Measurements from ENCODE around the gene GABBR1. TPM values are rescaled to one million over a fixed set of nuclear protein-coding genes. Genes with fewer than 3 reads are reported as not detected.

GABBR1 gene
- polyA plus RNA-seq, 6 donors from 2014 or later, result 4.1 to 11.3 (median 4.6) TPM; not detected in 1

DNA sequence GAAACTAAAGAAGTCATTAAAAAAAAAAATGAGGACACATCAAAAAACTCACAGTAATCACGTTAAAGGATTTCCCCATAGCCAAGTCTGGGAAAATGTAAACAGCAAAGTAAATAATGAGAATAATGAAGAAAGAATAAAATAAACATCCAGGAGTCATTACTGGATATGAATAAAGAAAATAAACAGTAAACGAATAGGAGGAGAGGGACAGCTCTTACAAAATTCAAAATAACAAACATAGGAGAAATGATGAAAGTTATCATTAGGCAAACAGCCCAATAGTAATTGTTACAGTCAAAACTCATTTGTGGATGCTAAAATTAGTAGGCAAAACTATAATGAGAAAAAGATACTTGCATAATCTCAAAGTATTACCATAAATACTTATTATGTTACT, 65.4 kb downstream of the GABBR1 start:
- Mint-ChIP-seq H3K4me3 (no peak overlapping the region), H3K4me1 (peaks cover 13 to 15% (median 13%) of the 10 kb centered on the region in 3 donors), H3K36me3 (no peaks in the 10 kb centered on the region), H3K27me3 (peaks cover 22 to 39% (median 23%) of the 10 kb centered on the region in 3 donors), H3K9me3 (peaks cover 0 to 5% (median 3%) of the 10 kb centered on the region in 7 donors), H3K27ac (no peak overlapping the region)
- DNase-seq (no peak), ATAC-seq (ENCODE audit: low read depth in 2 of 2) (no peak)

DNA sequence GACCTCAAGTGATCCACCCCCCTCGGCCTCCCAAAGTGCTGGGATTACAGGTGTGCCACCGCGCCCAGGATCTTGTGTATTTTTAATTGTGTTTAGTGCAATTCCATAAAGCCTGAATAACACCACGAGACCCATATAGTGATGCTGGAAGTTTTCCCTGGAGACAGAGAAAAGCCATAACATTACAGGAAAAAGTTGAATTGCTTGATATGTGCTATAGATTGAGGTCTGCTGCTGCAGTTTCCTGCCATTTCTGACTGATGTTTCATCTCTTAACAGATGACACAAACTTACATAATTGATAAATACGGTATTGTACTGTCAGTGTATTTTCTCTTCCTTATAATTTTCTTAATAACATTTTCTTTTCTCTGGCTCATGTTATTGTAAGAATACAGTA, 66.1 kb downstream of the GABBR1 start:
- Mint-ChIP-seq H3K27me3 (peaks cover 18 to 39% (median 23%) of the 10 kb centered on the region in 3 donors), H3K36me3 (no peaks in the 10 kb centered on the region), H3K4me1 (peaks cover 13 to 15% (median 13%) of the 10 kb centered on the region in 3 donors), H3K27ac (no peak overlapping the region), H3K4me3 (no peak overlapping the region), H3K9me3 (peaks cover 0 to 5% (median 3%) of the 10 kb centered on the region in 7 donors)
- DNase-seq (no peak), ATAC-seq (ENCODE audit: low read depth in 2 of 2) (no peak)

DNA sequence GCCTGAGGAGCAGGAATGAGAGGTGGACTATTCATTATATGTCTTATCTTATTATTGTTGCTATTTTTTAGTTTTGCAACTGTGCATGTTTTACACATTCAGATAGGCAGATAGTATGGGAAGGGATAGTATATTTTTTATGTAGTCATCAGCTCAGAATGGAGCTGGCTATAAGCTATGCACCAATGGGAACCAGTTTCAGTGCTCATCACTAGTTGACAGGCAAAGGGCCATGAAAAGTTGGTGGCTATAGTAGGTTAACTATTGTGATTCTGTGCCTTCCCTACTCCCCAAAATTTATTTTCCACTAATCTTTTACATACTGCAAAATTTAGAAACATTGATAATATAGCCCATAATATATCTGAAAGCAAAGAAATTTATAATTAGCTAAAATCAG, 68.1 kb downstream of the GABBR1 start:
- peak; percentile 11 for DNase-seq
- H3K27me3 Mint-ChIP-seq, result peaks cover 16 to 39% (median 32%) of the 10 kb centered on the region in 3 donors

DNA sequence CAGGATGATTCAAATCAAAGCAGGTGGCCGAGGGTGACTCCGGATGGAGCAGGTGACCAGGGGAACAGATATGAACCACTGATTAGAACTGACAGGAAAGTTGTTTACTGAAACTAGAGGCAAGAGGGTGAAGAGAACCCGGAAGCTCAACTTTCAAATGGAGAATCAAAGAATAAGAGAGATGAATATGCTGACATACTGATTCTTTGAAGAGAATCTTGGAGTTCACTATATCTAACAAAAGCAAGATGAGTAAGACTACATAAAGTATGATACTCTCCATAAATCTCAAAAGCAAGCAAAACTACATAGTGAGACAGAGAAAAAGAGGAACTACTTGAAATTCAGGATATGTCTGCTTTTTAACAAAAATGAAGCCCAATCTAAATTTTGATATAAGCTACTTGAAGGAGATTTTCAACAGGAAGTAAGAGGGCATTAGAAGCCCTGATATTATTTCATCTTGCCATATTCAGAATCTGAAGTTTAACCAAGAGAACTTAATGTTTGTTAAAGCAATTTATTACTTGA, 69.5 kb downstream of the GABBR1 start:
- peaks cover 25 to 51% (median 42%) of the 10 kb centered on the region in 3 donors for H3K27me3 Mint-ChIP-seq
- peak overlapping the region in 5 of 8 donors; percentile 22 to 76 (median 50) for H3K4me3 Mint-ChIP-seq
- ATAC-seq (ENCODE audit: low read depth in 2 of 2) (peak in 1 of 2 donors; percentile 16), DNase-seq (no peak)
- peak overlapping the region in 3 of 6 donors; percentile 2 to 39 (median 36) for H3K27ac Mint-ChIP-seq
- H3K36me3 Mint-ChIP-seq, result no peaks in the 10 kb centered on the region
- peaks cover 0 to 7% (median 3%) of the 10 kb centered on the region in 7 donors for H3K9me3 Mint-ChIP-seq
- peaks cover 12 to 15% (median 13%) of the 10 kb centered on the region in 3 donors for H3K4me1 Mint-ChIP-seq

More for the DNA sequence above, 68.1 kb downstream of the GABBR1 start:
- Mint-ChIP-seq H3K27ac (peak overlapping the region in 2 of 6 donors; percentile 26 to 76), H3K36me3 (no peaks in the 10 kb centered on the region), H3K4me1 (peaks cover 13 to 15% (median 13%) of the 10 kb centered on the region in 3 donors), H3K9me3 (peaks cover 0 to 7% (median 4%) of the 10 kb centered on the region in 7 donors), H3K4me3 (peak overlapping the region in 1 of 8 donors; percentile 51)
- peak; percentile 43 to 58 for ATAC-seq (ENCODE audit: low read depth in 2 of 2)

DNA sequence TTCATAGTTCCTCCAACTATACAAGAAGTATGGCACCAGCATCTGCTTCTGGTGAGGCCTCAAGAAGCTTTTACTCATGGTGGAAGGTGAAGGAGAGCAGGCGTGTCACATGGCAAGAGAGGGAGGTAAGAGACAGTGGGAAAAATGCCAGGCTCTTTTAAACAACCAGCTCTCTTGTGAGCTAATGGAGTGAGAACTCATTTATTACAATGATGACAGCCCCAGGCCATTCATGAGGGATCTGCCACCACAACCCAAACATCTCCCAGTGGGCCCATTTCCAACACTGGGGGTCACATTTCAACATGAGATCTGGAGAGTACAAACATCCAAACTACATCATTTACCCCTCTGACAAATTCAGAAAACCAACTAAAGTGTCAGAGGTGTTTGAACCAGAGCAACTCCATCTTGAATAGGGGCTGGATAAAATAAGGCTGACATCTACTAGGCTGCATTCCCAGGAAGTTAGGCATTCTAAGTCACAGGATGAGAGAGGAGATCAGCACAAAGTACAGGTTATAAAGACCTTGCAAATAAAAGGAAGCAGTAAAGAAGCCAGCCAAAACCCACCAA, 71.3 kb downstream of the GABBR1 start:
- Mint-ChIP-seq H3K27ac (peak overlapping the region in 1 of 6 donors; percentile 1), H3K4me3 (no peak overlapping the region), H3K27me3 (peaks cover 27 to 62% (median 42%) of the 10 kb centered on the region in 3 donors), H3K36me3 (no peaks in the 10 kb centered on the region), H3K4me1 (peaks cover 7 to 11% (median 9%) of the 10 kb centered on the region in 3 donors), H3K9me3 (peaks cover 0 to 7% (median 0%) of the 10 kb centered on the region in 7 donors)
- no peak for ATAC-seq (ENCODE audit: low read depth in 2 of 2)
- DNase-seq, result no peak

DNA sequence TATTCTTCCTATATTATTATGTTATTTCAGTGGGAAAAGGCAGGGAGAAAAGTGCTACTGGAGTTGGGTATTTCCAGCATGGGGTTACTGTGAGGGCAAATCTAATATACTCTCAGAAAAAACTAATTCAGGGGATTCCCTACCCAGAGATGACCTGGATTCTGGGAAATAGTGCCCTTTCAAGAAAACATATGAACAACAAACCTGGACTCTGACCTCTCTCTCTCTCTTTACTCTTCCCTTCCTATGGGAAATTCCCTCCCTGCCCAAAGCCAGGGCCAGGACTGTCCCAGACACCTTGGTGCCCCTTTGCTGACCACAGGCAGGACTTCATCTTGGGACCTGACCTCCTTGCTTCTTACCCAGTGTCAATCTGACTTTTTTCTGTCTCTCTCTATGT, 71.9 kb downstream of the GABBR1 start:
- DNase-seq (no peak), ATAC-seq (ENCODE audit: low read depth in 2 of 2) (no peak)
- Mint-ChIP-seq H3K4me1 (peaks cover 7 to 11% (median 9%) of the 10 kb centered on the region in 3 donors), H3K4me3 (no peak overlapping the region), H3K9me3 (peaks cover 0 to 7% (median 0%) of the 10 kb centered on the region in 7 donors), H3K27ac (no peak overlapping the region), H3K36me3 (no peaks in the 10 kb centered on the region), H3K27me3 (peaks cover 31 to 68% (median 48%) of the 10 kb centered on the region in 3 donors)

DNA sequence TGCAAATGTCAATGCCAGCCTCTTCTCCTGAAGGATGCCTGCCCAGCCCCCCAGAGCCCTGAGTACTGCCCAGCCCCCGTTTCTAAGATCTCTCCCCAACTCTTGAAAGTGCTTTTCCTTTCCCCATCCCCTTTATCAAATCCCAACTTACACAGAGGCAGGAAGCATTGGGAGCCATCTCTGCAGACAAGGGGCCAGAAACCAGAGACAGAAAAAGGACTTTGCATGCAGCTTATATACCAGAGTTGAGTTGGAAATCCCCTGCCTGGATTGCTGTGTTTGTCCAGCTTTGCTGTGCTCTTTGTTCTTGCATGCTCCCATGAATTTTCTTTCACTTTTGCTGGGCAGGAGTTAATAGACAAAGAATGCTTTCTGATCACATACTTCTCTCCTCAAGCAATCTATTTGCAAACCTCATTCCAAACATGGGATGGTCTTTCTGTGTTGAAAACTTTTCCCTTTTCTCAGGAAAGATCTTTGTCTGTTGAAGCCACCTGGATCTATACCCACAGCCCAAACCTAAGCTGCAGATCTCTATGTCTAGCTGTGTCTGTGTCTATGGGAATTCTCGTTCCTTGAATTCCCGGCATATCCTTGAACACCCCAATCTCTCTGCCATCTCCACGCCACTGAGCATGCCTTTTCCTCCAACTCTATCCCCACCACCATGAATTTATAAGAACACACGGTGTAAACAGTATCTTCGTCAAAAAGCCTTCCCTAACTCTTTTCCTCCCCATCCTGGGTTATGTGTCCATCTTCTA, 73.3 kb downstream of the GABBR1 start, which contains the start of gene UBD:
UBD (minus strand) TSS at position 209 of the 764 bp plus-strand sequence; CDS start at position 178, 31 bp downstream.
- Mint-ChIP-seq H3K27me3 (peaks cover 44 to 73% (median 62%) of the 10 kb centered on the region in 3 donors), H3K4me1 (peaks cover 7 to 9% (median 9%) of the 10 kb centered on the region in 3 donors), H3K27ac (no peak within 1 kb of the TSS), H3K36me3 (no peaks in the 10 kb centered on the region), H3K4me3 (no peak within 1 kb of the TSS), H3K9me3 (peaks cover 0 to 7% (median 0%) of the 10 kb centered on the region in 7 donors)
- DNase-seq (no peak), ATAC-seq (ENCODE audit: low read depth in 2 of 2) (no peak)

DNA sequence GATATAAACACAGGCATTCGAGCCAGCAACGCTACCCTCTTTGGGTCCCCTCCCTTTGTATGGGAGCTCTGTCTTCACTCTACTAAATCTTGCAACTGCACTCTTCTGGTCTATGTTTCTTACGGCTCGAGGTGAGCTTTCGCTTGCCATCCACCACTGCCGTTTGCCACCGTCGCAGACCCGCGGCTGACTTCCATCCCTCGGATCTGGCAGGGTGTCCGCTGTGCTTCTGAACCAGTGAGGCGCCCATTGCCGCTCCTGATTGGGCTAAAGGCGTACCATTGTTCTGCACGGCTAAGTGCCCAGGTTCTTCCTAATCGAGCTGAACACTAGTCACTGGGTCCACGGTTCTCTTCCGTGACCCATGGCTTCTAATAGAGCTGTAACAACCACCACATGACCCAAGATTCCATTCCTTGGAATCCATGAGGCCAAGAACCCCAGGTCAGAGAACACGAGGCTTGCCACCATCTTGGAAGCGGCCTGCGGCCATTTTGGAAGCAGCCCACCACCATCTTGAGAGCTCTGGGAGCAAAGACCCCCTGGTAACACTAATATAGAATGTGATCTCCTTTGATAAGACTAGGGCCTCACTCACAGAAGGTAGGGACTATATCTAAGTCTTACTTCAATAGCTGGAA, 74.4 kb downstream of the GABBR1 start:
- Mint-ChIP-seq H3K27me3 (peaks cover 50 to 85% (median 73%) of the 10 kb centered on the region in 3 donors), H3K9me3 (peaks cover 0 to 7% (median 0%) of the 10 kb centered on the region in 7 donors), H3K36me3 (no peaks in the 10 kb centered on the region), H3K27ac (no peak overlapping the region), H3K4me3 (no peak overlapping the region), H3K4me1 (peaks cover 7 to 18% (median 11%) of the 10 kb centered on the region in 3 donors)
- DNase-seq (no peak), ATAC-seq (ENCODE audit: low read depth in 2 of 2) (no peak)

DNA sequence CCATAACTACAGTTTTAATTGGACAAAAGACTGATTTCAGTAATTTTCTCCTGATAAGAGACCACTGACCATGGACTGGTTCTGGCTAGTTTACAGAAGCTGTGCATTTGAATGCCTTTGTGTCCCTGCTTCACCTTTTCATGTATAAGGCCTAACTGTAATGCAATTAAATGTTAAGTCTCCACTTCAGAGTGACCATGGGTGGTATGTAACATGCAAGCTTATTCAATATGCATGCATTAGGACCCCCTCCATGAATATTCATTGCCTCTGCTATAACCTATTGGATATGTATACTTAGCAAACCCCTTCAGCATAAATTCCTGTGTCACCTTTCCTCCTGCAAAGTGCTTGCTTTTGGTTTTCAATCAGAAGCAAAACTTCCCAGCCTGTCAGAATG, 75.7 kb downstream of the GABBR1 start:
- DNase-seq (no peak), ATAC-seq (ENCODE audit: low read depth in 2 of 2) (no peak)
- H3K4me3 Mint-ChIP-seq, result no peak overlapping the region
- peaks cover 4 to 19% (median 15%) of the 10 kb centered on the region in 3 donors for H3K4me1 Mint-ChIP-seq
- peaks cover 49 to 79% (median 68%) of the 10 kb centered on the region in 3 donors for H3K27me3 Mint-ChIP-seq
- H3K9me3 Mint-ChIP-seq, result peaks cover 0 to 5% (median 0%) of the 10 kb centered on the region in 7 donors
- no peak overlapping the region for H3K27ac Mint-ChIP-seq
- no peaks in the 10 kb centered on the region for H3K36me3 Mint-ChIP-seq

DNA sequence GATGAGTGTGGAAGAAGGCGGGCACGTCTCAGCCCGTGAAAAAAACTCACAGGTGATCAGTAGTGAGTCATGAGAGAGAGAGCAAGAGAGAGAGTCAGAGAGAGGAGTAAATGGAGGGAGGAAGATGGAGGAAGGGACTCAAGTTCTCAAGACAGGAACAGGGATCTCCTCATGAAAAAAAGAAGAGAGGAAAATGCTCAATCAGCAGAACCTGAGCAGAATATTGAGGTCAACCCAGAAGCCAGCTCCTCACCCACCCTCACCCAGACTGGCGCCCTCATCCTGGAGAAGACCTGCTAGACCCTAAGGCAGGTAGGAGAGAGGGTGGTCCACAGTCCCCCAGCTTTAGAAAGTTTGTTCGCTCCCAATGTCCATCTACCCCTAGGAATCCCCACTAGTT, 78.2 kb downstream of the GABBR1 start:
- no peaks in the 10 kb centered on the region for H3K36me3 Mint-ChIP-seq
- H3K4me1 Mint-ChIP-seq, result peaks cover 4 to 19% (median 15%) of the 10 kb centered on the region in 3 donors
- no peak overlapping the region for H3K27ac Mint-ChIP-seq
- peaks cover 48 to 70% (median 57%) of the 10 kb centered on the region in 3 donors for H3K27me3 Mint-ChIP-seq
- H3K4me3 Mint-ChIP-seq, result peak overlapping the region in 3 of 8 donors; percentile 1 to 86 (median 50)
- ATAC-seq (ENCODE audit: low read depth in 2 of 2) (no peak), DNase-seq (no peak)
- peaks cover 0 to 5% (median 0%) of the 10 kb centered on the region in 7 donors for H3K9me3 Mint-ChIP-seq

DNA sequence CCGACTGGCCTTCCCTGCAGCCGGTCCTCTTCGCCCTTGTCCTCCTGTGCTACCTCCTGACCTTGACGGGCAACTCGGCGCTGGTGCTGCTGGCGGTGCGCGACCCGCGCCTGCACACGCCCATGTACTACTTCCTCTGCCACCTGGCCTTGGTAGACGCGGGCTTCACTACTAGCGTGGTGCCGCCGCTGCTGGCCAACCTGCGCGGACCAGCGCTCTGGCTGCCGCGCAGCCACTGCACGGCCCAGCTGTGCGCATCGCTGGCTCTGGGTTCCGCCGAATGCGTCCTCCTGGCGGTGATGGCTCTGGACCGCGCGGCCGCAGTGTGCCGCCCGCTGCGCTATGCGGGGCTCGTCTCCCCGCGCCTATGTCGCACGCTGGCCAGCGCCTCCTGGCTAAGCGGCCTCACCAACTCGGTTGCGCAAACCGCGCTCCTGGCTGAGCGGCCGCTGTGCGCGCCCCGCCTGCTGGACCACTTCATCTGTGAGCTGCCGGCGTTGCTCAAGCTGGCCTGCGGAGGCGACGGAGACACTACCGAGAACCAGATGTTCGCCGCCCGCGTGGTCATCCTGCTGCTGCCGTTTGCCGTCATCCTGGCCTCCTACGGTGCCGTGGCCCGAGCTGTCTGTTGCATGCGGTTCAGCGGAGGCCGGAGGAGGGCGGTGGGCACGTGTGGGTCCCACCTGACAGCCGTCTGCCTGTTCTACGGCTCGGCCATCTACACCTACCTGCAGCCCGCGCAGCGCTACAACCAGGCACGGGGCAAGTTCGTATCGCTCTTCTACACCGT, 79.5 kb downstream of the GABBR1 start:
- Mint-ChIP-seq H3K36me3 (no peaks in the 10 kb centered on the region), H3K27me3 (peaks cover 43 to 70% (median 61%) of the 10 kb centered on the region in 3 donors), H3K27ac (peak overlapping the region in 1 of 6 donors; percentile 80), H3K4me3 (peak overlapping the region; percentile 86 to 98 (median 91)), H3K4me1 (peaks cover 4 to 19% (median 15%) of the 10 kb centered on the region in 3 donors), H3K9me3 (peaks cover 0 to 5% (median 0%) of the 10 kb centered on the region in 7 donors)
- peak; percentile 26 for DNase-seq
- ATAC-seq (ENCODE audit: low read depth in 2 of 2), result peak; percentile 63 to 70

DNA sequence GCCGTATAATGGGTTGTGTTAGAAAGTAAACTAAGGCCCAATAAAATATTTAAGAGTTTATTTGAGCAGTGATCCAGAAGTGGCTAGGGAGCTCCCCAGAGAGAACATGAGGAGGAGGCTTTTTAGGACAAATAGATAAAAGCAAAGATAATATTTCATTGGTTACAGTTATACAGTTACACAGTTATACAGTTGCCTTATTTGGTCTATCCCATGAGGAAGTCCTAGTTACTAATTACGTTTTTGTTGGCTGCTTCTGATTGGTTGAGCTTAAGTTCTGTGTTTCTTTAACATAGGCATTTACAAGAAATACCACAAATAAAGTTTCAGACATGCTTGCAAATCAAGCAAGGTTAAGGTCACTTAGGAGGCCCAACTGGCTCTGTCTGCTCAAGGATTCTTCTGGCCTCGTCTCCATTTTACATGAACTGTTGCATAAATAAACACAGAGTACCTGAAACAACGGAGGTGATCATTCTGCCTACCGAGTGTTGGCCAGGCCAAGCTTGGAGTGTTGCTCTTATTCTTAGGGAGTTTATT, 80.4 kb downstream of the GABBR1 start:
- peaks cover 46 to 71% (median 70%) of the 10 kb centered on the region in 3 donors for H3K27me3 Mint-ChIP-seq
- H3K36me3 Mint-ChIP-seq, result no peaks in the 10 kb centered on the region
- ATAC-seq (ENCODE audit: low read depth in 2 of 2), result peak; percentile 85 to 86
- peak overlapping the region; percentile 86 to 98 (median 91) for H3K4me3 Mint-ChIP-seq
- peaks cover 0 to 5% (median 0%) of the 10 kb centered on the region in 7 donors for H3K9me3 Mint-ChIP-seq
- H3K27ac Mint-ChIP-seq, result no peak overlapping the region
- DNase-seq, result peak; percentile 68
- H3K4me1 Mint-ChIP-seq, result peaks cover 4 to 19% (median 15%) of the 10 kb centered on the region in 3 donors
